ENCODE measurements around the gene LGALSL.

DNA sequence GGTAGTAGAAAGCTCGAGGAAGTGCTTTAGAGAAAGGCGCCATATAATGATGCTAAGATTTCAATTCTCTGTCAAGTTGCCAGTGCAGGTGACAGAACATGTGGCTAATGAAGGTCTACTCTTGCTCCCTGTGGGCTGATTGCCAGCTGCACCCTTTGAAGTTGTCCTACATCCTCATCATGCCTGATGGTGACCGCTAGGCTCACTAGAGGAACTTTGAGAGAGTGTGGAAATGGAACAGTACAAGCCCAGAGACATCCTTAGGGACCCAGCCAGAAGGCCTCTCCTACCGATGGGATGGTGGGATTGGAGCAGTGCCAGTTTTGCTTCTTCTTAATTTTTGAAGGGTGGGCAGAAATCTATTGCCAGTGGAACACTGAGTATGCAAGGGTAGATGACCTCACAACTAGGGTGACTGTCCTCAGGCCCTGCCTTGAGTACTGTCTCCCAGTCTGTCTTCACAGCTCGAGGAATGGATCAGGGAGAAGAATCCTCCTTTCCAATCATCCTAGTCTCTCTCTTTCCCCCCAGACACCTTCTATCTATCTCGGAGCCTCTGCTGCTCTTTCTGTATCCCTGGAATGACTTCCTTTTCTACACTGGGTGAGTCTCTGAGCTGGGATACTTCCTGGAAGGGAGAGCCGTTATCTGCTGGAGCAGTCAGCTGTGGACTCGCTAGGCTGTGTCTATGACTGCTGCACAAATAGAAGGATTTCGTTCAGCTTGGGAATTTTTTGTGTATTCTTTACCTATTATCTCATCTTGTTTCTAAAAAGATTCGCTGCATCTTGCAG lies 33.5 kb downstream of the LGALSL start:
- TF ChIP-seq POLR2A (IDR thresholded peaks at IDR 0.05): no peak
- TF ChIP-seq, protein P1, sequence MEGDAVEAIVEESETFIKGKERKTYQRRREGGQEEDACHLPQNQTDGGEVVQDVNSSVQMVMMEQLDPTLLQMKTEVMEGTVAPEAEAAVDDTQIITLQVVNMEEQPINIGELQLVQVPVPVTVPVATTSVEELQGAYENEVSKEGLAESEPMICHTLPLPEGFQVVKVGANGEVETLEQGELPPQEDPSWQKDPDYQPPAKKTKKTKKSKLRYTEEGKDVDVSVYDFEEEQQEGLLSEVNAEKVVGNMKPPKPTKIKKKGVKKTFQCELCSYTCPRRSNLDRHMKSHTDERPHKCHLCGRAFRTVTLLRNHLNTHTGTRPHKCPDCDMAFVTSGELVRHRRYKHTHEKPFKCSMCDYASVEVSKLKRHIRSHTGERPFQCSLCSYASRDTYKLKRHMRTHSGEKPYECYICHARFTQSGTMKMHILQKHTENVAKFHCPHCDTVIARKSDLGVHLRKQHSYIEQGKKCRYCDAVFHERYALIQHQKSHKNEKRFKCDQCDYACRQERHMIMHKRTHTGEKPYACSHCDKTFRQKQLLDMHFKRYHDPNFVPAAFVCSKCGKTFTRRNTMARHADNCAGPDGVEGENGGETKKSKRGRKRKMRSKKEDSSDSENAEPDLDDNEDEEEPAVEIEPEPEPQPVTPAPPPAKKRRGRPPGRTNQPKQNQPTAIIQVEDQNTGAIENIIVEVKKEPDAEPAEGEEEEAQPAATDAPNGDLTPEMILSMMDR (IDR thresholded peaks at IDR 0.05): no peak
- TF ChIP-seq POLR2AphosphoS5 (IDR thresholded peaks at IDR 0.05): no peak
